Transverse colon (tissue), 4 donors: ENCODE measurements around the gene PALM3. TPM values are rescaled to one million over a fixed set of nuclear protein-coding genes. Genes with fewer than 3 reads are reported as not detected.

Experiments
- DNase-seq: peaks from one replicate; pipeline ENCODE4 v3.0.0-alpha.2; 2019
- H3K27ac ChIP-seq, 4 donors: fragments of 200-600 bp; sonication (generic); 2 replicates each; pipeline ENCODE4 v1.5.1; 2016 to 2018; ENCODE audit warnings: inconsistent platforms in 4 of 4
- H3K27me3 ChIP-seq: fragments of 200-600 bp; sonication (generic); 2 replicates; pipeline ENCODE4 v1.5.1; 2017; ENCODE audit warnings: inconsistent platforms
- H3K36me3 ChIP-seq, 4 donors: fragments of 200-600 bp; sonication (generic); 2 replicates each; pipeline ENCODE4 v1.5.1; 2017 to 2019; ENCODE audit warnings: inconsistent platforms in 4 of 4
- H3K4me1 ChIP-seq, 4 donors: fragments of 200-600 bp; sonication (generic); 2 replicates each; pipeline ENCODE4 v1.5.1; 2017 to 2020; ENCODE audit warnings: inconsistent platforms in 4 of 4
- H3K4me3 ChIP-seq, 4 donors: fragments of 200-600 bp; sonication (generic); 1 replicate in 1 of 4; 2 replicates in 3 of 4; pipeline versions ENCODE4 v1.5.1 to v1.6.1; 2017 to 2019; ENCODE audit warnings: inconsistent platforms in 4 of 4
- H3K9me3 ChIP-seq, 2 donors: fragments of 200-600 bp; sonication (generic); 2 replicates each; pipeline ENCODE4 v1.5.1; 2017 to 2019; ENCODE audit warnings: inconsistent platforms in 2 of 2
- EP300 ChIP-seq: sonication (generic); formaldehyde crosslinking; IDR thresholded peaks from one replicate; pipeline ENCODE4 v1.6.1; 2017; ENCODE audit warnings: antibody characterized with exemption, low read depth
- POLR2A ChIP-seq: fragments of 450-650 bp; IDR thresholded peaks from one replicate; pipeline ENCODE4 v1.6.1; 2016; ENCODE audit warnings: antibody characterized with exemption, mild to moderate bottlenecking, moderate library complexity
- POLR2AphosphoS5 ChIP-seq, 3 donors: sonication (generic); formaldehyde crosslinking; IDR thresholded peaks; one replicate each; pipeline ENCODE4 v1.6.1; 2016; ENCODE audit warnings: antibody characterized with exemption in 3 of 3
- WGBS, 2 donors: methylation state at CpG; one replicate each; pipeline ENCODE4 v1.1.5; 2018; ENCODE audit warnings: low coverage in 1 of 2; 5-methylcytosine and 5-hydroxymethylcytosine counted together
- in situ Hi-C, 4 donors: fragments of 200-750 bp; cut with MboI; loops; one replicate each; pipeline versions ENCODE4 v1.15.0 to v1.15.1; 2017; ENCODE audit warnings: low sequenced_read_pairs in 3 of 4, low pct_ligation_motif_present in 1 of 4, low pct_unique_long_range_greater_than_20kb in 1 of 4
- intact Hi-C: fragments of 100-400 bp; cut with DNase I; formaldehyde crosslinking; loops from one replicate; pipeline ENCODE4 v1.15.1; 2023; ENCODE audit warnings: low total_unique reads
- total RNA-seq, 4 donors: library from RNA; depleted of rRNA; stranded (reverse); fragments of >200 nt; gene quantifications; one replicate each; pipeline ENCODE4 v1.1.0, GENCODE V29; 2016
- TF ChIP-seq, protein P1 (sequence below), 5 experiments: fragments of 200-600 bp in 3 of 5; fragments of 450-650 bp in 2 of 5; sonication (generic) in 3 of 5; IDR thresholded peaks; 1 replicate in 2 of 5; 2 replicates in 3 of 5; pipeline ENCODE4 v1.5.1; 2016 to 2017; ENCODE audit warnings: antibody characterized with exemption in 5 of 5, inconsistent platforms in 3 of 5, mild to moderate bottlenecking in 2 of 5, moderate library complexity in 1 of 5

Gene PALM3
- total RNA-seq, 4 donors from 2014 or later, result 0.14 to 0.32 TPM; not detected in 2

DNA sequence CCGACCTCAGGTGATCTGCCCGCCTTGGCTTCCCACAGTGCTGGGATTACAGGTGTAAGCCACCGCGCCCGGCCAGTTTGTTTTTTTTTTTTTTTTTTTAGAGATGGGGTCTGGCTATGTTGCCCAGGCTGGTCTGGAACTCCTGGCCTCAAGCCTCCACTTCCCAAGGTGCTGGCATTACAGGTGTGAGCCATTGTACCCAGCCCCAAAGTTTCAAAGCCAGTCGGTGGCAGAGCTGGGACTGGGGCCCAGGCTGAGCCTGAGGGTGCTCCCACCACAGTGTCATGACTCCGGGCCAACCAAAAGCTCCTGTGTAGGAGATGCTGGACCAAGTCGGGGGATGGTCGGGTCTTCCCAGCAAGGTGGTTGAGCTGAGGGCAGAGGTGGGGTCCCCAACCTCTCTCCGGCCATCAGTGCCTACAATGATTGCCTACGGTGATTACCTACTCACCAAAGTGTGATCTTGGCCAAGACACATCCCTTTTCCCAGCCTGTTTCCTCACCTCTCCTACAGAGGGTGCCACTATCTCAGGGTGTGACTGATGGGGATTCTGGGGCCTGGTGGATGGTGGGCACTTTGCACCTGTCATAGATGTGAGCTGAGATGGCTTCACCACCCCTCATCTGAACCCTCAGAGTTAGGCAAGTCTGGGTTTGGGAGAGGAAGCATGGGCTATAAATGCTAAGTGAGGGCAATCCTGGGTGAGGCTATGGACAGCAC is 34.6 kb upstream of the PALM3 start:
- Histone ChIP-seq H3K4me3 (no peak overlapping the region), H3K9me3 (no peaks in the 10 kb centered on the region), H3K4me1 (peaks cover 0 to 10% (median 8%) of the 10 kb centered on the region in 4 donors), H3K27ac (no peak overlapping the region), H3K36me3 (peaks cover 0 to 20% (median 6%) of the 10 kb centered on the region in 4 donors), H3K27me3 (no peaks in the 10 kb centered on the region)
- in situ Hi-C loops (no loop called here), intact Hi-C loops (no loop called here)
- no peak for DNase-seq
- TF ChIP-seq POLR2A (no peak), EP300 (no peak), POLR2AphosphoS5 (IDR thresholded peaks at IDR 0.05) (no peak)
- TF ChIP-seq, protein P1, sequence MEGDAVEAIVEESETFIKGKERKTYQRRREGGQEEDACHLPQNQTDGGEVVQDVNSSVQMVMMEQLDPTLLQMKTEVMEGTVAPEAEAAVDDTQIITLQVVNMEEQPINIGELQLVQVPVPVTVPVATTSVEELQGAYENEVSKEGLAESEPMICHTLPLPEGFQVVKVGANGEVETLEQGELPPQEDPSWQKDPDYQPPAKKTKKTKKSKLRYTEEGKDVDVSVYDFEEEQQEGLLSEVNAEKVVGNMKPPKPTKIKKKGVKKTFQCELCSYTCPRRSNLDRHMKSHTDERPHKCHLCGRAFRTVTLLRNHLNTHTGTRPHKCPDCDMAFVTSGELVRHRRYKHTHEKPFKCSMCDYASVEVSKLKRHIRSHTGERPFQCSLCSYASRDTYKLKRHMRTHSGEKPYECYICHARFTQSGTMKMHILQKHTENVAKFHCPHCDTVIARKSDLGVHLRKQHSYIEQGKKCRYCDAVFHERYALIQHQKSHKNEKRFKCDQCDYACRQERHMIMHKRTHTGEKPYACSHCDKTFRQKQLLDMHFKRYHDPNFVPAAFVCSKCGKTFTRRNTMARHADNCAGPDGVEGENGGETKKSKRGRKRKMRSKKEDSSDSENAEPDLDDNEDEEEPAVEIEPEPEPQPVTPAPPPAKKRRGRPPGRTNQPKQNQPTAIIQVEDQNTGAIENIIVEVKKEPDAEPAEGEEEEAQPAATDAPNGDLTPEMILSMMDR (IDR thresholded peaks at IDR 0.05), result no peak
- WGBS, 2 donors, result 94 to 100% methylated on average over 5 to 11 of the region's 11 CpGs

- intact Hi-C loops (no loop called here), in situ Hi-C loops (no loop called here)
- H3K27ac ChIP-seq, result no peak overlapping the region
- no peaks in the 10 kb centered on the region for H3K27me3 ChIP-seq
- peaks cover 0 to 13% (median 8%) of the 10 kb centered on the region in 4 donors for H3K4me1 ChIP-seq
- WGBS, 2 donors, result 78 to 87% methylated on average over 4 to 7 of the region's 7 CpGs
- no peak overlapping the region for H3K4me3 ChIP-seq
- H3K36me3 ChIP-seq, result peaks cover 0 to 9% (median 0%) of the 10 kb centered on the region in 4 donors
- TF ChIP-seq EP300 (no peak), POLR2A (no peak), POLR2AphosphoS5 (IDR thresholded peaks at IDR 0.05) (no peak)
- TF ChIP-seq, protein P1 (IDR thresholded peaks at IDR 0.05), result no peak
- no peak for DNase-seq
- no peaks in the 10 kb centered on the region for H3K9me3 ChIP-seq
Measured at GRCh38 chr19:14094854-14095253, 33.0 kb upstream of the PALM3 start.

DNA sequence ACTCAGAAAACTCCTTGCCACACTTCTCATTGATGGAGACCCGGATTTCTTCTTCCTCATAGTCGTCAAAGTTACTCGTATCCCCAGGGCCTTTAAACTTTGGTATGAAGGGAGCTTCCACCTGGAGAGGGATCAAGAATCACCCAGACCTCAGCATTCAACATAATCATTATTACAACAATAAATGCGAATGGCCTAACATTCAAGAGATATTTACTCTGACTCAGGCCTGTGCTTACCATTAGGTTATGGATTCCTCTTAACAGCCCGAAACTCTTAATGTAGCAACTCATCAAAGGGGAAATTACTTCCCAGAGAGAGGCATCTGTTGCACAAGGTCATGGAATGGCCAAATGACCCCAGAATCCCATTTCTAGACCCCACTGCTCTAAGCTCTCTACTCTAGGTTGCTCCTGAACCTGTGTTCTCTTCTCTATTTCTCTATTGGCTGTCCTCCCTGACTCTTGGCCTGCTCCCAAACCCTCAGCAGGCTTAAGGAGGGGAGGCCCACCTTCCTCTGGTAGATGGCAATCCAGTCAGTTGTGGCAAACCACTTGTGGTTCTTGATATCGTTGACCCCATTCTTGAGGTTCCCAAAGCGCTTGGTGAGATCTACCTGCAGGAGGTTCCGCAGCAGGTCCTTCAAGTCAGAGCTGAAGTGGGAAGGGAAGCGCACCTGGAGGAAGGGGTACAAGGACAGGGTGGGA is 31.4 kb upstream of the PALM3 start:
- in situ Hi-C loops, result no loop called here
- Histone ChIP-seq H3K4me1 (peaks cover 5 to 20% (median 11%) of the 10 kb centered on the region in 4 donors), H3K4me3 (no peak overlapping the region), H3K27me3 (no peaks in the 10 kb centered on the region), H3K27ac (no peak overlapping the region), H3K36me3 (peaks cover 0 to 4% (median 0%) of the 10 kb centered on the region in 4 donors), H3K9me3 (no peaks in the 10 kb centered on the region)
- no peak for DNase-seq
- 80 to 96% methylated on average over 1 to 9 of the region's 9 CpGs for WGBS, 2 donors
- TF ChIP-seq POLR2A, result no peak
- intact Hi-C loops, result no loop called here

GRCh38 chr19:14091813-14092462 is 30.1 kb upstream of the PALM3 start:
- in situ Hi-C loops (no loop called here), intact Hi-C loops (no loop called here)
- Histone ChIP-seq H3K36me3 (peaks cover 0 to 9% (median 0%) of the 10 kb centered on the region in 4 donors), H3K4me3 (peak overlapping the region; percentile 56 to 95 (median 78)), H3K9me3 (no peaks in the 10 kb centered on the region), H3K4me1 (peaks cover 5 to 20% (median 11%) of the 10 kb centered on the region in 4 donors), H3K27ac (peak overlapping the region; percentile 94 to 100 (median 97)), H3K27me3 (no peaks in the 10 kb centered on the region)
- TF ChIP-seq POLR2AphosphoS5 (IDR thresholded peaks at IDR 0.05) (no peak), POLR2A (no peak), EP300 (no peak)
- TF ChIP-seq, protein P1 (IDR thresholded peaks at IDR 0.05), result no peak
- 0 to 18% methylated on average over 5 to 15 of the region's 15 CpGs for WGBS, 2 donors
- DNase-seq, result no peak
